Loucy (cell line): ENCODE measurements around the gene LDAF1.

Source experiments
- EZH2phosphoT487 ChIP-seq: fragments of 200-600 bp; IDR thresholded peaks from 2 replicates; pipeline ENCODE4 v1.6.1; 2018; ENCODE audit warnings: antibody characterized with exemption, mild to moderate bottlenecking, moderate library complexity, borderline replicate concordance
- TF ChIP-seq, protein P1 (sequence below): fragments of 200-600 bp; sonication (generic); conservative IDR thresholded peaks from 2 replicates; pipeline ENCODE4 v1.5.1; 2014; ENCODE audit warnings: mild to moderate bottlenecking, antibody characterized with exemption, low read length

DNA sequence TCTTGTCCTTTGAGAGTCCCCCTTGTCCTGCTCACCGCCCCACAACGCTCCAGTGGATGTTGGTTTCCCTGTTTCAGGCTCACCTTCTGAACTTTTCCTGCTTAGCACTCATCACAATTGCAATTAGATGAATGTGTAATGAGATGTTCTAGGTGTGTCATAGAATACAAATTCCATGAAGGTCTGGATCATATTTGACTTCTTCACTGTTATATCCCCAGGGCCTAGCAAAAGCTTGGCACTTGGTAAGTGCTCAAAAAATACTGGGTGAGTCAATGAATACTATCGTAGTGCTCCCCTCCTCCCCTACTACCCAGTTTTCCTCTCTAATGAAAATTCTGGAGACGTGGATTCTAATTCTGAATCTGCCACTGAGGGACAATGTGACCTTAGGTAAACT, 40.9 kb upstream of the LDAF1 start:
- TF ChIP-seq, protein P1, sequence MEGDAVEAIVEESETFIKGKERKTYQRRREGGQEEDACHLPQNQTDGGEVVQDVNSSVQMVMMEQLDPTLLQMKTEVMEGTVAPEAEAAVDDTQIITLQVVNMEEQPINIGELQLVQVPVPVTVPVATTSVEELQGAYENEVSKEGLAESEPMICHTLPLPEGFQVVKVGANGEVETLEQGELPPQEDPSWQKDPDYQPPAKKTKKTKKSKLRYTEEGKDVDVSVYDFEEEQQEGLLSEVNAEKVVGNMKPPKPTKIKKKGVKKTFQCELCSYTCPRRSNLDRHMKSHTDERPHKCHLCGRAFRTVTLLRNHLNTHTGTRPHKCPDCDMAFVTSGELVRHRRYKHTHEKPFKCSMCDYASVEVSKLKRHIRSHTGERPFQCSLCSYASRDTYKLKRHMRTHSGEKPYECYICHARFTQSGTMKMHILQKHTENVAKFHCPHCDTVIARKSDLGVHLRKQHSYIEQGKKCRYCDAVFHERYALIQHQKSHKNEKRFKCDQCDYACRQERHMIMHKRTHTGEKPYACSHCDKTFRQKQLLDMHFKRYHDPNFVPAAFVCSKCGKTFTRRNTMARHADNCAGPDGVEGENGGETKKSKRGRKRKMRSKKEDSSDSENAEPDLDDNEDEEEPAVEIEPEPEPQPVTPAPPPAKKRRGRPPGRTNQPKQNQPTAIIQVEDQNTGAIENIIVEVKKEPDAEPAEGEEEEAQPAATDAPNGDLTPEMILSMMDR: no peak
- TF ChIP-seq EZH2phosphoT487: no peak
